Fibroblast of pulmonary artery (primary cell): Measurements from ENCODE around the gene SLC4A1AP.

Experiments used
- DNase-seq: peaks from one replicate; pipeline ENCODE4 v3.0.0-alpha.2; 2010; ENCODE audit warnings: low read depth
- H3K4me3 ChIP-seq: replicated peaks from 2 replicates; pipeline ENCODE4 v1.5.1; 2011; ENCODE audit warnings: low read depth, mild to moderate bottlenecking, control low read depth, low read length, moderate library complexity
- CTCF ChIP-seq: IDR thresholded peaks from 2 replicates; pipeline ENCODE4 v1.5.1; 2011; ENCODE audit warnings: mild to moderate bottlenecking, control low read depth, low read length, inconsistent platforms; ENCODE audit errors: missing control alignments

Gene SLC4A1AP

GRCh38 chr2:27721884-27722485 lies 58.3 kb downstream of the SLC4A1AP start:
- no peak for DNase-seq
- no peak overlapping the region for H3K4me3 ChIP-seq
- TF ChIP-seq CTCF = no peak

- H3K4me3 ChIP-seq = no peak overlapping the region
- peak; percentile 92 for TF ChIP-seq CTCF
- peak; percentile 85 for DNase-seq
These were observed 59.9 kb downstream of the SLC4A1AP start for GRCh38 chr2:27723372-27724144.

- no peak overlapping the region for H3K4me3 ChIP-seq
- DNase-seq = no peak
- no peak for TF ChIP-seq CTCF
These were observed 60.5 kb downstream of the SLC4A1AP start for GRCh38 chr2:27724191-27724590.

- peak; percentile 71 for DNase-seq
- TF ChIP-seq CTCF = no peak
- no peak overlapping the region for H3K4me3 ChIP-seq
These were observed 61.4 kb downstream of the SLC4A1AP start for GRCh38 chr2:27724905-27725701.

GRCh38 chr2:27727257-27727656 lies 63.6 kb downstream of the SLC4A1AP start:
- no peak overlapping the region for H3K4me3 ChIP-seq
- peak; percentile 64 for DNase-seq
- no peak for TF ChIP-seq CTCF

GRCh38 chr2:27728081-27728858 lies 64.6 kb downstream of the SLC4A1AP start:
- H3K4me3 ChIP-seq = no peak overlapping the region
- TF ChIP-seq CTCF = no peak

More at GRCh38 chr2:27728081-27728858, 64.6 kb downstream of the SLC4A1AP start:
- no peak for DNase-seq
